HepG2 (cell line): ENCODE results near the gene DPM2. TPM values are rescaled to one million over a fixed set of nuclear protein-coding genes. Genes with fewer than 3 reads are reported as not detected.

ENCODE experiments used
- ARID2 ChIP-seq: sonication (generic); formaldehyde crosslinking; IDR thresholded peaks from 2 replicates; pipeline ENCODE4 v1.8.1; 2022; ENCODE audit warnings: mild to moderate bottlenecking, missing genetic modification reagents, borderline replicate concordance
- BHLHE40 ChIP-seq: IDR thresholded peaks from 2 replicates; pipeline ENCODE4 v1.6.1; 2011; ENCODE audit warnings: low read length, improper control_type of control experiment
- FOXJ3 ChIP-seq: sonication (generic); formaldehyde crosslinking; IDR thresholded peaks from 2 replicates; pipeline ENCODE4 v1.4.0; 2020; ENCODE audit warnings: missing genetic modification reagents, mild to moderate bottlenecking, borderline replicate concordance
- GABPB1 ChIP-seq: IDR thresholded peaks from 2 replicates; pipeline ENCODE4 v1.6.1; 2016; ENCODE audit warnings: mild to moderate bottlenecking, missing genetic modification reagents, moderate library complexity, missing compliant biosample characterization
- HHEX ChIP-seq: IDR thresholded peaks from 2 replicates; pipeline ENCODE4 v1.6.1; 2016; ENCODE audit warnings: control low read depth
- HMGA1 ChIP-seq: sonication (generic); formaldehyde crosslinking; conservative IDR thresholded peaks from 2 replicates; pipeline ENCODE4 v1.4.0; 2020; ENCODE audit warnings: missing genetic modification reagents
- IKZF1 ChIP-seq: fragments of 450-650 bp; IDR thresholded peaks from 2 replicates; pipeline ENCODE4 v1.7.1; 2016
- MAFG ChIP-seq: sonication (generic); formaldehyde crosslinking; IDR thresholded peaks from 2 replicates; pipeline ENCODE4 v1.5.1; 2020; ENCODE audit warnings: mild to moderate bottlenecking, missing genetic modification reagents
- MED1 ChIP-seq: sonication (generic); formaldehyde crosslinking; IDR thresholded peaks from 2 replicates; pipeline ENCODE4 v1.4.0; 2020; ENCODE audit warnings: missing genetic modification reagents
- MIER3 ChIP-seq: IDR thresholded peaks from 2 replicates; pipeline ENCODE4 v1.6.1; 2016; ENCODE audit warnings: missing compliant biosample characterization, borderline replicate concordance
- RELA ChIP-seq: sonication (generic); formaldehyde crosslinking; IDR thresholded peaks from 2 replicates; pipeline ENCODE4 v1.4.0; 2020; ENCODE audit warnings: missing genetic modification reagents
- SAP130 ChIP-seq: IDR thresholded peaks from 2 replicates; pipeline ENCODE4 v1.6.1; 2016; ENCODE audit warnings: low read depth
- SRF ChIP-seq: IDR thresholded peaks from 2 replicates; pipeline ENCODE4 v1.6.1; 2011; ENCODE audit warnings: mild to moderate bottlenecking, low read depth, low read length, moderate library complexity
- TEAD2 ChIP-seq: sonication (generic); formaldehyde crosslinking; IDR thresholded peaks from 2 replicates; pipeline ENCODE4 v1.9.0; 2021; ENCODE audit warnings: missing genetic modification reagents
- TOPORS ChIP-seq: sonication (generic); formaldehyde crosslinking; IDR thresholded peaks from 2 replicates; pipeline ENCODE4 v1.8.0; 2023; ENCODE audit warnings: mild to moderate bottlenecking, missing genetic modification reagents
- ZBTB7B ChIP-seq: sonication (generic); formaldehyde crosslinking; IDR thresholded peaks from 2 replicates; pipeline ENCODE4 v1.4.0; 2020; ENCODE audit warnings: missing genetic modification reagents
- ZIK1 ChIP-seq: sonication (generic); formaldehyde crosslinking; IDR thresholded peaks from 2 replicates; pipeline ENCODE4 v1.5.0; 2020; ENCODE audit warnings: mild to moderate bottlenecking, low read depth, missing genetic modification reagents, borderline replicate concordance
- ZNF205 ChIP-seq: IDR thresholded peaks from 2 replicates; pipeline ENCODE4 v1.6.1; 2018; ENCODE audit warnings: missing biosample characterization, missing genetic modification reagents
- ZNF33A ChIP-seq: sonication (generic); formaldehyde crosslinking; IDR thresholded peaks from 2 replicates; pipeline ENCODE4 v1.5.1; 2020; ENCODE audit warnings: missing genetic modification reagents, mild to moderate bottlenecking, moderate library complexity, borderline replicate concordance
- ZNF354B ChIP-seq: sonication (generic); formaldehyde crosslinking; IDR thresholded peaks from 2 replicates; pipeline ENCODE4 v1.8.0; 2022; ENCODE audit warnings: mild to moderate bottlenecking, missing genetic modification reagents
- ZNF501 ChIP-seq: sonication (generic); formaldehyde crosslinking; IDR thresholded peaks from 2 replicates; pipeline ENCODE4 v1.5.1; 2020; ENCODE audit warnings: mild to moderate bottlenecking, moderate library complexity, missing genetic modification reagents
- polyA plus RNA-seq, 8 experiments: library from polyadenylated mRNA; depleted of rRNA in 3 of 8; stranded (reverse) in 7 of 8; unstranded in 1 of 8; fragments of >200 nt; fragmentation: Illumina TruSeq in 4 of 8; extraction: Trizol in 4 of 8; gene quantifications; 2 replicates each; pipeline versions ENCODE4 v1.2.1 to v1.2.3, GENCODE V29; 2011 to 2016; ENCODE audit warnings: low read depth in 4 of 8, missing spikeins in 1 of 8, mixed read lengths in 1 of 8; ENCODE audit not compliant: insufficient read depth in 1 of 8
- total RNA-seq, 5 experiments: library from RNA; depleted of rRNA; stranded (reverse); fragments of >200 nt; fragmentation: Illumina TruSeq; extraction: Trizol; gene quantifications; 2 replicates each; pipeline ENCODE4 v1.2.3, GENCODE V29; 2016; ENCODE audit warnings: low read depth in 1 of 5
- TF ChIP-seq, protein P1 (sequence below): fragments of 450-650 bp; IDR thresholded peaks from 2 replicates; pipeline ENCODE4 v1.6.1; 2017
- TF ChIP-seq, protein P2 (sequence below): sonication (generic); formaldehyde crosslinking; IDR thresholded peaks from 2 replicates; pipeline ENCODE4 v1.4.0; 2020; ENCODE audit warnings: mild to moderate bottlenecking, missing genetic modification reagents
- TF ChIP-seq, protein P3 (sequence below), 2 experiments: sonication (generic) in 1 of 2; formaldehyde crosslinking in 1 of 2; IDR thresholded peaks; 2 replicates each; pipeline versions ENCODE4 v1.5.1 to v1.6.1; 2011 to 2020; ENCODE audit warnings: borderline replicate concordance in 1 of 2, low read depth in 1 of 2, low read length in 1 of 2, mild to moderate bottlenecking in 1 of 2, missing genetic modification reagents in 1 of 2, moderate library complexity in 1 of 2
- TF ChIP-seq, protein P4 (sequence below): sonication (generic); formaldehyde crosslinking; IDR thresholded peaks from 2 replicates; pipeline ENCODE4 v1.4.0; 2020; ENCODE audit warnings: missing genetic modification reagents

Gene DPM2
- total and polyA plus RNA-seq, 2 of the 13 experiments (the other 11 are each of a cell fraction or from before 2014, with no cell fraction given): 24.8 to 35.3 TPM

DNA sequence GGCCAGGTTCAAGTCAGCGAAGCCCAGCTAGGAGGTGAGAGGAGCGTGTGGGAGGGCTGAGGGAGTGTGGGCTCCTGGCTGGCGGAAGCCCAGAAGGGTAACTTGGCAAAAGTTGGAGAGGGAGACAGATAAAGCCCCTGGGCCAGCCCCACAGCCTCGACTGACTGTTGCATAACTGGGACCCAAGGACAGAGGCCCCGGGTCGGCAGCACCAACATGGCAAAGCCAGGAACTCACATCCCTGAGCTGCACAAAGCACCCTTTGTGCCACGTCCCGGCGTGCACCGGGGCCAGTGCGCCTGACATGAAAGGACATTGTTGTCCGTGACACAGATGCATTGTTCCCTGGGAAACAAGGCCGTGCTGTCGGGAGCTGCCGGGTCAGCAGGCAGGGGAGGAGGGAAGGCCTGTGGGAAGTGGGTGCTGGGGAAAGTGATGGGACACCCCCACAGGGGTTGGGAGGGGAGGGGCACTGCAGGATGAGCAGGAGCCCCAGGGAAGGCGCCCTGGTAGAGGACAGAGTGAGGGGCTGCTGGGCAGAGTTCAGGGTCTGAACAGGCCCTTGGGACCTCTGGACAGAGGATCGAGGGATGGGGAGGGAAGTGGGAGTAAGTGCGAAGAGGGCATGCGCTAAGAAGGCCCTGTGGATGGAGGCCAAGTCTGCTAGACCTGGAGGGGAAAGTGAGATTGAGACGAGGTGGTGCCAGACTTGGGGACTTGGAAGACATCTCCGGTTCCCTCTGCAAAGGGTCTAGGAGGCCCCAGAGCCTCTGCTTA is 13.0 kb upstream of the DPM2 start (continued):
- peak; percentile 93 for TF ChIP-seq ZBTB7B (CRISPR knock-in tag)
- TF ChIP-seq MAFG (CRISPR knock-in tag): no peak
- peak; percentile 81 for TF ChIP-seq GABPB1 (CRISPR knock-in tag)
- peak; percentile 51; the same call in 1 of the 2 replicates for TF ChIP-seq RELA
- TF ChIP-seq IKZF1: no peak
- peak; percentile 87 for TF ChIP-seq BHLHE40
- peak; percentile 47; the same call in 1 of the 2 replicates for TF ChIP-seq SRF
- TF ChIP-seq, protein P1, sequence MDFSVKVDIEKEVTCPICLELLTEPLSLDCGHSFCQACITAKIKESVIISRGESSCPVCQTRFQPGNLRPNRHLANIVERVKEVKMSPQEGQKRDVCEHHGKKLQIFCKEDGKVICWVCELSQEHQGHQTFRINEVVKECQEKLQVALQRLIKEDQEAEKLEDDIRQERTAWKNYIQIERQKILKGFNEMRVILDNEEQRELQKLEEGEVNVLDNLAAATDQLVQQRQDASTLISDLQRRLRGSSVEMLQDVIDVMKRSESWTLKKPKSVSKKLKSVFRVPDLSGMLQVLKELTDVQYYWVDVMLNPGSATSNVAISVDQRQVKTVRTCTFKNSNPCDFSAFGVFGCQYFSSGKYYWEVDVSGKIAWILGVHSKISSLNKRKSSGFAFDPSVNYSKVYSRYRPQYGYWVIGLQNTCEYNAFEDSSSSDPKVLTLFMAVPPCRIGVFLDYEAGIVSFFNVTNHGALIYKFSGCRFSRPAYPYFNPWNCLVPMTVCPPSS: no peak
- TF ChIP-seq ZNF501 (CRISPR knock-in tag): no peak; the same call in none of the 2 replicates
- TF ChIP-seq TEAD2 (CRISPR knock-in tag): no peak
- TF ChIP-seq ZIK1 (CRISPR knock-in tag): 0 out of 2 replicates have a peak, but pooled peaks have one; percentile 71
- no peak for TF ChIP-seq HMGA1 (CRISPR knock-in tag)
- peak; percentile 44; the same call in 1 of the 2 replicates for TF ChIP-seq MIER3
- no peak for TF ChIP-seq HHEX (CRISPR knock-in tag)
- no peak for TF ChIP-seq ZNF33A (CRISPR knock-in tag)
- TF ChIP-seq, protein P2, sequence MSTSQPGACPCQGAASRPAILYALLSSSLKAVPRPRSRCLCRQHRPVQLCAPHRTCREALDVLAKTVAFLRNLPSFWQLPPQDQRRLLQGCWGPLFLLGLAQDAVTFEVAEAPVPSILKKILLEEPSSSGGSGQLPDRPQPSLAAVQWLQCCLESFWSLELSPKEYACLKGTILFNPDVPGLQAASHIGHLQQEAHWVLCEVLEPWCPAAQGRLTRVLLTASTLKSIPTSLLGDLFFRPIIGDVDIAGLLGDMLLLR: 0 out of 2 replicates have a peak, but pooled peaks have one; percentile 28
- TF ChIP-seq TOPORS (CRISPR knock-in tag): no peak
- peak; percentile 55; the same call in 1 of the 2 replicates for TF ChIP-seq ZNF205 (CRISPR knock-in tag)
- TF ChIP-seq, protein P3, sequence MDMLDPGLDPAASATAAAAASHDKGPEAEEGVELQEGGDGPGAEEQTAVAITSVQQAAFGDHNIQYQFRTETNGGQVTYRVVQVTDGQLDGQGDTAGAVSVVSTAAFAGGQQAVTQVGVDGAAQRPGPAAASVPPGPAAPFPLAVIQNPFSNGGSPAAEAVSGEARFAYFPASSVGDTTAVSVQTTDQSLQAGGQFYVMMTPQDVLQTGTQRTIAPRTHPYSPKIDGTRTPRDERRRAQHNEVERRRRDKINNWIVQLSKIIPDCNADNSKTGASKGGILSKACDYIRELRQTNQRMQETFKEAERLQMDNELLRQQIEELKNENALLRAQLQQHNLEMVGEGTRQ (IDR thresholded peaks at IDR 0.05; ENCODE audit: low read depth, low read length): no peak
- TF ChIP-seq, protein P3 (CRISPR knock-in tag; IDR thresholded peaks at IDR 0.05; ENCODE audit: borderline replicate concordance): no peak
- no peak; the same call in 1 of the 2 replicates for TF ChIP-seq ARID2 (CRISPR knock-in tag)
- TF ChIP-seq MED1 (CRISPR knock-in tag): peak; percentile 92
- no peak for TF ChIP-seq ZNF354B (CRISPR knock-in tag)
- TF ChIP-seq, protein P4, sequence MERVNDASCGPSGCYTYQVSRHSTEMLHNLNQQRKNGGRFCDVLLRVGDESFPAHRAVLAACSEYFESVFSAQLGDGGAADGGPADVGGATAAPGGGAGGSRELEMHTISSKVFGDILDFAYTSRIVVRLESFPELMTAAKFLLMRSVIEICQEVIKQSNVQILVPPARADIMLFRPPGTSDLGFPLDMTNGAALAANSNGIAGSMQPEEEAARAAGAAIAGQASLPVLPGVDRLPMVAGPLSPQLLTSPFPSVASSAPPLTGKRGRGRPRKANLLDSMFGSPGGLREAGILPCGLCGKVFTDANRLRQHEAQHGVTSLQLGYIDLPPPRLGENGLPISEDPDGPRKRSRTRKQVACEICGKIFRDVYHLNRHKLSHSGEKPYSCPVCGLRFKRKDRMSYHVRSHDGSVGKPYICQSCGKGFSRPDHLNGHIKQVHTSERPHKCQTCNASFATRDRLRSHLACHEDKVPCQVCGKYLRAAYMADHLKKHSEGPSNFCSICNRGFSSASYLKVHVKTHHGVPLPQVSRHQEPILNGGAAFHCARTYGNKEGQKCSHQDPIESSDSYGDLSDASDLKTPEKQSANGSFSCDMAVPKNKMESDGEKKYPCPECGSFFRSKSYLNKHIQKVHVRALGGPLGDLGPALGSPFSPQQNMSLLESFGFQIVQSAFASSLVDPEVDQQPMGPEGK (CRISPR knock-in tag): peak; percentile 100
- peak; percentile 98 for TF ChIP-seq SAP130
- peak; percentile 83; the same call in 1 of the 2 replicates for TF ChIP-seq FOXJ3 (CRISPR knock-in tag)
